IMR-90 (cell line): ENCODE measurements around the gene ATP8B3.

ENCODE experiments used
- FOS ChIP-seq: fragments of 150-350 bp; IDR thresholded peaks from 2 replicates; pipeline ENCODE4 v1.6.1; 2016; ENCODE audit warnings: low read depth, low read length
- MAZ ChIP-seq: IDR thresholded peaks from 2 replicates; pipeline ENCODE4 v1.6.1; 2012; ENCODE audit warnings: low read depth, mild to moderate bottlenecking, low read length, improper control_type of control experiment, moderate library complexity, borderline replicate concordance
- NFE2L2 ChIP-seq: fragments of 150-350 bp; IDR thresholded peaks from 2 replicates; pipeline ENCODE4 v1.6.1; 2016; ENCODE audit warnings: low read depth, mild to moderate bottlenecking, low read length
- POLR2A ChIP-seq: IDR thresholded peaks from 2 replicates; pipeline ENCODE4 v1.6.1; 2012; ENCODE audit warnings: mild to moderate bottlenecking, low read depth, low read length
- RAD21 ChIP-seq: IDR thresholded peaks from 2 replicates; pipeline ENCODE4 v1.6.1; 2012; ENCODE audit warnings: low read length, improper control_type of control experiment
- RCOR1 ChIP-seq: IDR thresholded peaks from 2 replicates; pipeline ENCODE4 v1.6.1; 2012; ENCODE audit warnings: mild to moderate bottlenecking, low read length, improper control_type of control experiment; ENCODE audit not compliant: insufficient replicate concordance
- RFX5 ChIP-seq: IDR thresholded peaks from 2 replicates; pipeline ENCODE4 v1.8.0; 2012; ENCODE audit warnings: low read depth, mild to moderate bottlenecking, low read length, moderate library complexity
- SMC3 ChIP-seq: fragments of 150-350 bp; IDR thresholded peaks from 2 replicates; pipeline ENCODE4 v1.6.1; 2016; ENCODE audit warnings: low read depth, mild to moderate bottlenecking, antibody characterized with exemption, low read length, moderate library complexity
- TF ChIP-seq, protein P1 (sequence below): conservative IDR thresholded peaks from 2 replicates; pipeline ENCODE4 v1.5.1; 2012; ENCODE audit warnings: mild to moderate bottlenecking, low read depth, low read length, improper control_type of control experiment
- TF ChIP-seq, protein P2 (sequence below): fragments of 150-350 bp; IDR thresholded peaks from 2 replicates; pipeline ENCODE4 v1.6.1; 2016; ENCODE audit warnings: low read depth, mild to moderate bottlenecking, low read length, moderate library complexity, borderline replicate concordance
- TF ChIP-seq, protein P3 (sequence below): fragments of 150-350 bp; IDR thresholded peaks from 2 replicates; pipeline ENCODE4 v1.6.1; 2017; ENCODE audit warnings: mild to moderate bottlenecking, antibody characterized with exemption, low read length, low read depth

DNA sequence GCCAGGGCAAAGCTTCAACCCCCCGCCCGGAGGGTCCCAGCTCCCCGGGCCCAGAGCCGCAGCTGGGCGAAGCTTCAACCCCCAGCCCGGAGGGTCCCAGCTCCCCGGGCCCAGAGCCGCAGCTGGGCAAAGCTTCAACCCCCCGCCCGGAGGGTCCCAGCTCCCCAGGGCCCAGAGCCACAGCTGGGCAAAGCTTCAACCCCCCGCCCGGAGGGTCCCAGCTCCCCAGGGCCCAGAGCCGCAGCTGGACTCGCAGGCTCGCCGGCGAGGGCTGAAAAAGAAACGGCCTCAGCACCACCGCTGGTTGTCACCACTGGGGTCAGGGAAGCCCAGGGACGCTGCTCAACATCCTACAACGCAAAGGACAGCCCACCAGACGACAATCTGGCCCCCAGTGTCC, 31.0 kb upstream of the ATP8B3 start:
- TF ChIP-seq, protein P1, sequence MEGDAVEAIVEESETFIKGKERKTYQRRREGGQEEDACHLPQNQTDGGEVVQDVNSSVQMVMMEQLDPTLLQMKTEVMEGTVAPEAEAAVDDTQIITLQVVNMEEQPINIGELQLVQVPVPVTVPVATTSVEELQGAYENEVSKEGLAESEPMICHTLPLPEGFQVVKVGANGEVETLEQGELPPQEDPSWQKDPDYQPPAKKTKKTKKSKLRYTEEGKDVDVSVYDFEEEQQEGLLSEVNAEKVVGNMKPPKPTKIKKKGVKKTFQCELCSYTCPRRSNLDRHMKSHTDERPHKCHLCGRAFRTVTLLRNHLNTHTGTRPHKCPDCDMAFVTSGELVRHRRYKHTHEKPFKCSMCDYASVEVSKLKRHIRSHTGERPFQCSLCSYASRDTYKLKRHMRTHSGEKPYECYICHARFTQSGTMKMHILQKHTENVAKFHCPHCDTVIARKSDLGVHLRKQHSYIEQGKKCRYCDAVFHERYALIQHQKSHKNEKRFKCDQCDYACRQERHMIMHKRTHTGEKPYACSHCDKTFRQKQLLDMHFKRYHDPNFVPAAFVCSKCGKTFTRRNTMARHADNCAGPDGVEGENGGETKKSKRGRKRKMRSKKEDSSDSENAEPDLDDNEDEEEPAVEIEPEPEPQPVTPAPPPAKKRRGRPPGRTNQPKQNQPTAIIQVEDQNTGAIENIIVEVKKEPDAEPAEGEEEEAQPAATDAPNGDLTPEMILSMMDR, result no peak
- TF ChIP-seq MAZ (no peak), FOS (no peak), POLR2A (no peak), SMC3 (no peak), RAD21 (no peak), NFE2L2 (no peak), RCOR1 (no peak), RFX5 (no peak)
- TF ChIP-seq, protein P2, sequence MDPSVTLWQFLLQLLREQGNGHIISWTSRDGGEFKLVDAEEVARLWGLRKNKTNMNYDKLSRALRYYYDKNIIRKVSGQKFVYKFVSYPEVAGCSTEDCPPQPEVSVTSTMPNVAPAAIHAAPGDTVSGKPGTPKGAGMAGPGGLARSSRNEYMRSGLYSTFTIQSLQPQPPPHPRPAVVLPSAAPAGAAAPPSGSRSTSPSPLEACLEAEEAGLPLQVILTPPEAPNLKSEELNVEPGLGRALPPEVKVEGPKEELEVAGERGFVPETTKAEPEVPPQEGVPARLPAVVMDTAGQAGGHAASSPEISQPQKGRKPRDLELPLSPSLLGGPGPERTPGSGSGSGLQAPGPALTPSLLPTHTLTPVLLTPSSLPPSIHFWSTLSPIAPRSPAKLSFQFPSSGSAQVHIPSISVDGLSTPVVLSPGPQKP, result no peak
- TF ChIP-seq, protein P3, sequence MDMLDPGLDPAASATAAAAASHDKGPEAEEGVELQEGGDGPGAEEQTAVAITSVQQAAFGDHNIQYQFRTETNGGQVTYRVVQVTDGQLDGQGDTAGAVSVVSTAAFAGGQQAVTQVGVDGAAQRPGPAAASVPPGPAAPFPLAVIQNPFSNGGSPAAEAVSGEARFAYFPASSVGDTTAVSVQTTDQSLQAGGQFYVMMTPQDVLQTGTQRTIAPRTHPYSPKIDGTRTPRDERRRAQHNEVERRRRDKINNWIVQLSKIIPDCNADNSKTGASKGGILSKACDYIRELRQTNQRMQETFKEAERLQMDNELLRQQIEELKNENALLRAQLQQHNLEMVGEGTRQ, result no peak
